H1 (cell line): ENCODE measurements around the gene GABARAPL2. TPM values are rescaled to one million over a fixed set of nuclear protein-coding genes. Genes with fewer than 3 reads are reported as not detected.

Experiments used
- CTCF ChIA-PET: fragments of 300-600 bp; sonication (Branson Sonifier 250); formaldehyde crosslinking; loops from one replicate; lab custom pipeline; 2021; ENCODE audit not compliant: partially characterized antibody; lab: Charles Lee
- POLR2A ChIA-PET: fragments of 300-600 bp; sonication (Branson Sonifier 250); formaldehyde crosslinking; loops from one replicate; lab custom pipeline; 2021; ENCODE audit warnings: inconsistent platforms; ENCODE audit not compliant: partially characterized antibody; lab: Charles Lee
- DNase-seq, 2 experiments: peaks; one replicate each; pipeline versions ENCODE4 v3.0.0 to v3.0.0-alpha.2; 2010 to 2022; ENCODE audit warnings: low spot score in 2 of 2, low read depth in 1 of 2, mixed read lengths in 1 of 2
- FAIRE-seq: peaks from 2 replicates; lab custom pipeline; 2011; peaks lifted over from hg19 to GRCh38; lab: Jason Lieb, UNC
- H2AFZ ChIP-seq: 2 replicates; pipeline ENCODE4 v1.8.1; 2012; ENCODE audit warnings: low read length, inconsistent platforms
- H2AK5ac ChIP-seq: 2 replicates; pipeline ENCODE4 v1.6.1; 2013; ENCODE audit warnings: low read depth, low read length
- H2BK120ac ChIP-seq: replicated peaks from 2 replicates; pipeline ENCODE3; 2013; ENCODE audit warnings: low read depth, low read length, inconsistent platforms
- H2BK12ac ChIP-seq: 2 replicates; pipeline ENCODE4 v1.6.1; 2013; ENCODE audit warnings: low read depth, low read length
- H2BK15ac ChIP-seq: 2 replicates; pipeline ENCODE4 v1.6.1; 2013; ENCODE audit warnings: low read length
- H2BK20ac ChIP-seq: 2 replicates; pipeline ENCODE4 v1.6.1; 2013; ENCODE audit warnings: low read length
- H2BK5ac ChIP-seq: 2 replicates; pipeline ENCODE4 v1.6.1; 2013; ENCODE audit warnings: low read depth, low read length
- H3K14ac ChIP-seq: 2 replicates; pipeline ENCODE4 v1.6.1; 2013; ENCODE audit warnings: inconsistent platforms; ENCODE audit not compliant: insufficient read length
- H3K18ac ChIP-seq: 2 replicates; pipeline ENCODE4 v1.6.1; 2013; ENCODE audit warnings: low read length; ENCODE audit errors: extremely low read depth
- H3K23ac ChIP-seq: 2 replicates; pipeline ENCODE4 v1.6.1; 2013; ENCODE audit warnings: inconsistent platforms; ENCODE audit not compliant: insufficient read length
- H3K23me2 ChIP-seq: 2 replicates; pipeline ENCODE4 v1.6.1; 2013; ENCODE audit warnings: low read depth, low read length
- H3K27ac ChIP-seq: 2 replicates; pipeline ENCODE4 v1.6.1; 2011; ENCODE audit warnings: low read depth, low read length, inconsistent platforms
- H3K27me3 ChIP-seq, 4 experiments: replicated peaks in 1 of 4; 1 replicate in 1 of 4; 2 replicates in 3 of 4; pipeline versions ENCODE4 v1.6.1 to v1.8.1; 2011 to 2013; ENCODE audit warnings: low read length in 3 of 4, mild to moderate bottlenecking in 3 of 4, inconsistent platforms in 2 of 4, mixed read lengths in 2 of 4, moderate library complexity in 1 of 4; ENCODE audit not compliant: control insufficient read depth in 3 of 4, insufficient read depth in 3 of 4; ENCODE audit errors: extremely low read depth in 1 of 4
- H3K36me3 ChIP-seq, 4 experiments: 2 replicates each; pipeline versions ENCODE4 v1.6.1 to v1.8.1; 2011 to 2013; ENCODE audit warnings: mild to moderate bottlenecking in 4 of 4, low read length in 3 of 4, moderate library complexity in 2 of 4, control low read depth in 1 of 4, inconsistent platforms in 1 of 4; ENCODE audit not compliant: insufficient read depth in 4 of 4, control insufficient read depth in 2 of 4
- H3K4ac ChIP-seq: replicated peaks from 2 replicates; pipeline ENCODE3; 2013; ENCODE audit warnings: low read length, low read depth, mixed read lengths, inconsistent platforms; ENCODE audit not compliant: insufficient read length
- H3K4me1 ChIP-seq, 4 experiments: replicated peaks in 1 of 4; 1 replicate in 1 of 4; 2 replicates in 3 of 4; pipeline versions ENCODE4 v1.6.1 to v1.8.1; 2011 to 2013; ENCODE audit warnings: low read length in 3 of 4, inconsistent platforms in 2 of 4, mixed read lengths in 1 of 4; ENCODE audit not compliant: insufficient read depth in 4 of 4, control insufficient read depth in 3 of 4
- H3K4me2 ChIP-seq, 2 experiments: 2 replicates each; pipeline versions ENCODE4 v1.6.1 to v1.8.1; 2011 to 2013; ENCODE audit warnings: low read depth in 2 of 2, low read length in 2 of 2, control low read depth in 1 of 2, inconsistent platforms in 1 of 2, mild to moderate bottlenecking in 1 of 2; ENCODE audit not compliant: insufficient read depth in 1 of 2
- H3K4me3 ChIP-seq, 4 experiments: fragments of 200-600, 300-600 bp in 1 of 4; sonication (generic), shearing (Covaris generic), sonication (Bioruptor Twin) in 1 of 4; 2 replicates each; pipeline versions ENCODE4 v1.5.1 to v1.8.1; 2011 to 2016; ENCODE audit warnings: low read length in 4 of 4, low read depth in 3 of 4, control low read depth in 2 of 4, inconsistent platforms in 2 of 4, mild to moderate bottlenecking in 2 of 4, mixed read lengths in 1 of 4, moderate library complexity in 1 of 4; ENCODE audit not compliant: insufficient read depth in 2 of 4; ENCODE audit errors: extremely low read depth in 1 of 4
- H3K56ac ChIP-seq: replicated peaks from 2 replicates; pipeline ENCODE3; 2013; ENCODE audit warnings: low read depth, mild to moderate bottlenecking, mixed read lengths, low read length, inconsistent platforms; ENCODE audit not compliant: insufficient read length
- H3K79me1 ChIP-seq: 2 replicates; pipeline ENCODE4 v1.6.1; 2013; ENCODE audit warnings: low read depth, low read length, control low read depth
- H3K79me2 ChIP-seq, 2 experiments: 2 replicates each; pipeline versions ENCODE4 v1.6.1 to v1.8.1; 2012 to 2013; ENCODE audit warnings: low read length in 2 of 2, mild to moderate bottlenecking in 2 of 2, inconsistent platforms in 1 of 2; ENCODE audit not compliant: insufficient read depth in 2 of 2, control insufficient read depth in 1 of 2
- H3K9ac ChIP-seq, 4 experiments: replicated peaks in 1 of 4; 1 replicate in 1 of 4; 2 replicates in 3 of 4; pipeline versions ENCODE4 v1.6.1 to v1.8.1; 2011 to 2013; ENCODE audit warnings: low read depth in 3 of 4, low read length in 3 of 4, control low read depth in 2 of 4, mild to moderate bottlenecking in 2 of 4, moderate library complexity in 2 of 4, inconsistent platforms in 1 of 4; ENCODE audit errors: extremely low read depth in 1 of 4
- H3K9me3 ChIP-seq, 2 experiments: 2 replicates each; pipeline versions ENCODE4 v1.6.1 to v1.8.1; 2012 to 2013; ENCODE audit warnings: mild to moderate bottlenecking in 2 of 2, moderate library complexity in 2 of 2, control low read depth in 1 of 2, inconsistent platforms in 1 of 2, low read depth in 1 of 2, low read length in 1 of 2, mixed read lengths in 1 of 2; ENCODE audit not compliant: insufficient read depth in 2 of 2
- H4K20me1 ChIP-seq, 2 experiments: replicated peaks in 1 of 2; 2 replicates each; pipeline versions ENCODE3 to v1.8.1; 2011 to 2013; ENCODE audit warnings: inconsistent platforms in 2 of 2, low read length in 2 of 2, mild to moderate bottlenecking in 1 of 2; ENCODE audit not compliant: insufficient read depth in 2 of 2, control insufficient read depth in 1 of 2
- H4K5ac ChIP-seq: 2 replicates; pipeline ENCODE4 v1.6.1; 2013; ENCODE audit warnings: low read length, low read depth, mixed read lengths, inconsistent platforms; ENCODE audit not compliant: insufficient read length
- H4K8ac ChIP-seq: 2 replicates; pipeline ENCODE4 v1.8.0; 2013; ENCODE audit warnings: mild to moderate bottlenecking, moderate library complexity, low read length, inconsistent platforms; ENCODE audit not compliant: insufficient read depth; ENCODE audit errors: extremely low read depth
- H4K91ac ChIP-seq: replicated peaks from 2 replicates; pipeline ENCODE3; 2013; ENCODE audit warnings: low read length, mixed read lengths, inconsistent platforms; ENCODE audit not compliant: insufficient read length
- ATF3 ChIP-seq: IDR thresholded peaks from 2 replicates; pipeline ENCODE4 v1.6.1; 2011; ENCODE audit warnings: low read depth, mild to moderate bottlenecking, low read length; ENCODE audit not compliant: insufficient read depth
- CTBP2 ChIP-seq: IDR thresholded peaks from 2 replicates; pipeline ENCODE4 v1.7.0; 2011; ENCODE audit warnings: borderline replicate concordance, mild to moderate bottlenecking, moderate library complexity, mixed read lengths, low read length; ENCODE audit not compliant: insufficient read depth, insufficient read length
- KDM4A ChIP-seq: IDR thresholded peaks from one replicate; pipeline ENCODE4 v1.7.1; 2012; ENCODE audit warnings: low read depth, mild to moderate bottlenecking, moderate library complexity, low read length, inconsistent platforms; ENCODE audit not compliant: severe bottlenecking
- PHF8 ChIP-seq: fragments of 200-600 bp; sonication (generic); conservative IDR thresholded peaks from 2 replicates; pipeline ENCODE4 v1.7.1; 2012; ENCODE audit warnings: low read depth, mild to moderate bottlenecking, inconsistent platforms, low read length, moderate library complexity
- POLR2AphosphoS5 ChIP-seq: IDR thresholded peaks from 2 replicates; pipeline ENCODE4 v1.6.1; 2011; ENCODE audit warnings: low read depth, low read length
- RNF2 ChIP-seq: fragments of 200-900, 300-1000 bp; sonication (generic); IDR thresholded peaks from 2 replicates; pipeline ENCODE4 v1.7.1; 2016; ENCODE audit warnings: borderline replicate concordance, low read depth, mild to moderate bottlenecking, antibody characterized with exemption, low read length; ENCODE audit not compliant: poor library complexity, severe bottlenecking; ENCODE audit errors: missing control alignments
- WGBS, 2 experiments: shearing (Covaris generic) in 1 of 2; methylation state at CpG; one replicate each; pipeline versions ENCODE4 v1.1.6 to v1.1.7; 2013 to 2015; ENCODE audit warnings: low lambda C conversion rate in 2 of 2, mixed read lengths in 2 of 2, inconsistent platforms in 1 of 2, low coverage in 1 of 2, missing lambda C conversion rate in 1 of 2; ENCODE audit not compliant: insufficient replicate concordance in 2 of 2, insufficient coverage in 1 of 2, insufficient read length in 1 of 2; ENCODE audit errors: extremely low coverage in 1 of 2, missing lambda C conversion rate in 1 of 2; 5-methylcytosine and 5-hydroxymethylcytosine counted together
- long read RNA-seq, 2 experiments: library from RNA in 1 of 2; library from capped mRNA in 1 of 2; stranded (forward); transcript quantifications; one replicate each; pipeline ENCODE4 v2.0.0, GENCODE V29; 2021; ENCODE audit warnings: inconsistent platforms in 1 of 2
- polyA minus RNA-seq, 3 experiments: library from RNA; depleted of rRNA, polyadenylated mRNA; stranded (reverse); fragments of >200 nt; gene quantifications; 1 replicate in 2 of 3; 2 replicates in 1 of 3; pipeline ENCODE4 v1.2.3, GENCODE V29; 2011
- polyA plus RNA-seq, 7 experiments: library from polyadenylated mRNA; depleted of rRNA in 3 of 7; stranded (reverse) in 5 of 7; unstranded in 2 of 7; fragments of >200 nt in 5 of 7; fragments of 200-250 nt in 2 of 7; gene quantifications; 1 replicate in 5 of 7; 2 replicates in 1 of 7; 4 replicates in 1 of 7; pipeline versions ENCODE4 v1.2.1 to v1.2.3, GENCODE V29; 2011 to 2013; ENCODE audit warnings: missing spikeins in 2 of 7, mixed read lengths in 2 of 7
- total RNA-seq: library from RNA; stranded (reverse); fragmentation: NEBNext Ultra II Directional; extraction: Animal tissue kit (Norgen Biotek cat#: 25700); gene quantifications from 2 replicates; pipeline ENCODE4 v1.2.1, GENCODE V29; 2021

The GABARAPL2 gene
- total RNA-seq (67.4 and 71.3 TPM in 2 replicates), polyA plus RNA-seq (2011; rRNA removed) (38.1 and 65.8 TPM in 2 replicates), polyA minus RNA-seq (2011; rRNA and poly(A)+ RNA removed) (18.3 and 22.8 TPM in 2 replicates)
- 66.6 TPM for polyA plus RNA-seq (2011; cell fraction: cytosol; rRNA removed)
- polyA plus RNA-seq (2011; cell fraction: nucleus; rRNA removed), result 19.5 TPM
- 57.4 to 82.7 TPM (median 59.2 TPM) in 4 replicates for polyA plus RNA-seq (2012, experiment 1 of 2)
- polyA plus RNA-seq (2012, experiment 2 of 2), result 44.6 TPM
- polyA plus RNA-seq (2013, experiment 1 of 2), result 51.4 TPM
- polyA plus RNA-seq (2013, experiment 2 of 2), result 53.9 TPM
- 24.2 TPM for polyA minus RNA-seq (2011; cell fraction: cytosol; rRNA and poly(A)+ RNA removed)
- polyA minus RNA-seq (2011; cell fraction: nucleus; rRNA and poly(A)+ RNA removed), result 16.1 TPM
- long read RNA-seq, experiment 1, transcript GABARAPL2-201 (4 exons, 1,002 nt), result major isoform, 62 of 77 reads
- long read RNA-seq, experiment 1, partial matches to known transcripts, result 10 of 77 reads
- long read RNA-seq, experiment 1, other reads (novel, unspliced or antisense), result 1 of 77 reads
- long read RNA-seq, experiment 2, transcript GABARAPL2-201 (4 exons, 1,002 nt), result major isoform, 127 of 131 reads
- long read RNA-seq, experiment 2, partial matches to known transcripts, result 4 of 131 reads
- long read RNA-seq, experiment 2, other reads (novel, unspliced or antisense), result 0 of 131 reads

GRCh38 chr16:75566040-75566757 is at the start of gene GABARAPL2:
Gene GABARAPL2, plus strand, starts transcription at chr16:75566379. Its CDS starts 108 bp downstream, at chr16:75566487.
- Histone ChIP-seq H3K9me3 (no peaks in the 10 kb centered on the region), H3K56ac (no peak within 1 kb of the TSS), H2BK20ac (no peak within 1 kb of the TSS), H3K36me3 (peaks cover 4 to 32% (median 19%) of the 10 kb centered on the region in 4 experiments; a peak in 7 of 8 replicates), H3K23ac (no peak within 1 kb of the TSS), H2BK5ac (no peak within 1 kb of the TSS), H3K27me3 (no peaks in the 10 kb centered on the region), H2AK5ac (no peak within 1 kb of the TSS), H3K9ac (peak within 1 kb of the TSS; percentile 71 to 74 (median 74); a peak in 6 of 7 replicates), H3K4ac (no peak within 1 kb of the TSS), H3K23me2 (peaks cover 9% of the 10 kb centered on the region), H2BK120ac (peak within 1 kb of the TSS; percentile 86), H3K27ac (no peak within 1 kb of the TSS), H3K79me2 (peaks cover 0 to 13% of the 10 kb centered on the region in 2 experiments; a peak in 2 of 4 replicates), H3K79me1 (peaks cover 3% of the 10 kb centered on the region; the same call in 1 of the 2 replicates), H4K5ac (peak within 1 kb of the TSS; percentile 67), H3K4me1 (peaks cover 1 to 8% (median 3%) of the 10 kb centered on the region in 4 experiments; a peak in 5 of 7 replicates), H4K20me1 (peaks cover 5 to 7% of the 10 kb centered on the region in 2 experiments), H2BK12ac (no peak within 1 kb of the TSS), H3K14ac (no peak within 1 kb of the TSS), H2BK15ac (0 out of 2 replicates have a peak within 1 kb of the TSS, but pooled peaks have one; percentile 72), H4K8ac (peak within 1 kb of the TSS; percentile 82; the same call in 1 of the 2 replicates), H3K4me3 (peak within 1 kb of the TSS; percentile 80 to 94 (median 88)), H3K18ac (peak within 1 kb of the TSS; percentile 87), H4K91ac (peak within 1 kb of the TSS; percentile 83), H2AFZ (peak within 1 kb of the TSS; percentile 95), H3K4me2 (peak within 1 kb of the TSS; percentile 90 to 95)
- WGBS, 2 experiments, result 1% methylated on average over 54 of the region's 69 CpGs; no CpG with 5 or more reads in 1 of the 2 experiments
- DNase-seq (peak; percentile 63 to 98), FAIRE-seq (no peak)
- ChIA-PET CTCF (interaction anchor here (1.3 to 9.4 kb wide), 4 partner anchors 10 to 95 kb away, joined by 3 to 96 read pairs (median 6); no protein-coding TSS in a partner anchor), POLR2A (interaction anchor here (0.7 to 3.6 kb wide), 8 partner anchors 10 to 133 kb away, joined by 3 to 21 read pairs (median 6); partner anchors contain the start of genes ADAT1, CFDP1, CHST6 and TMEM231)
- no peak for TF ChIP-seq RNF2
- peak; percentile 78 for TF ChIP-seq PHF8
- no peak for TF ChIP-seq CTBP2
- TF ChIP-seq ATF3, result no peak
- TF ChIP-seq POLR2AphosphoS5, result peak; percentile 36; the same call in 1 of the 2 replicates
- TF ChIP-seq KDM4A, result peak; percentile 74
